Measurements from ENCODE around the gene ZDHHC14. TPM values are rescaled to one million over a fixed set of nuclear protein-coding genes. Genes with fewer than 3 reads are reported as not detected.

ZDHHC14 gene
- total RNA-seq, 1 donor from 2014 or later = 14.5 TPM

GRCh38 chr6:157518397-157519250 is 137.6 kb downstream of the ZDHHC14 start:
- TF ChIP-seq CTCF (IDR thresholded peaks at IDR 0.05) = no peak
- Histone ChIP-seq H3K27ac (no peak overlapping the region), H3K36me3 (no peaks in the 10 kb centered on the region), H3K4me1 (no peaks in the 10 kb centered on the region), H3K27me3 (no peaks in the 10 kb centered on the region), H3K4me3 (no peak overlapping the region), H3K9me3 (no peaks in the 10 kb centered on the region)
- DNase-seq (ENCODE audit: low spot score in 2 of 2) = no peak
- intact Hi-C loops (cut with DNase I) = no loop called here

DNA sequence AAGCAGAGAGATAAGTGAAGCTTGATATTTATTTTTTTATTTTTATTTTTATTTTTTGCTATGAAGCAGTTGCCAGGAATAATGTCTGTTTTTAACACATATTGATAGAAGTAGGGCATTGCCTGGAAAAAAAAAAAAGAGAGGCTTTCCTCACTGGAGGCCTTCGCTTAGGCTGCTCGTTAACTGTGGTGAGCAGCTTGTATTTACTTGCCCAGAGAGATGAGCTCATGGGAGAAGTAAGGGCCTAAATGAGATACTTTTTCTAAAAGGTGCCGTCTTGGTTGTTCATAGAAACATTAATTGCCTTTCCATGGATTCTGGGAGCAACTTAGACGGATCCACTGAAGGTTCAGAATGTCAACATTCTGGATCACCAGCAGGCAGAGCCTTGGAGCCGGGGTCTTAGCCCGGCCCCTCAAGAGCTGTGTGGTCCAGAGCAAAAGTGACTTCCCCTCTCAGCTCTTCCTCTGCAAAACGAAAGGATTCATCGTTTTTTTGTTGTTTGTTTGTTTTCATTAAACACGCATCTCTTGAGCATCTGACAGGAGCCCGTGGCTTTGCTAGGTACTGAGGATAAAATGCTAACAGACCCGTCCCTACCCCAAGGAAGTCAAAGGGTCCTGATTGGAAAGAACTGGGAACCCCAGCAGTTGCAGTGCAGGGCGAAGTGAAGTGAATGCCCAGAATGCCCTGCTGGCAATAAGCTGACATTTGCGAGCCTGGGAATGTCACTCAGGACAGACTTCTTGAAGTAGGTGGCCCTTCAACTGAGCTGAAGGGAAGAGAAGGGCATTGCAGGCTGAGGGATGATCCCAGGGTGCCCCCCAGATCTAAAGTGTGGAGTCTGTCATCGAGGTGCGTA is 138.5 kb downstream of the ZDHHC14 start:
- DNase-seq (ENCODE audit: low spot score in 2 of 2) = no peak
- Histone ChIP-seq H3K4me3 (no peak overlapping the region), H3K9me3 (no peaks in the 10 kb centered on the region), H3K4me1 (no peaks in the 10 kb centered on the region), H3K27me3 (no peaks in the 10 kb centered on the region), H3K27ac (no peak overlapping the region), H3K36me3 (no peaks in the 10 kb centered on the region)
- intact Hi-C loops (cut with DNase I) = no loop called here
- no peak for TF ChIP-seq CTCF (IDR thresholded peaks at IDR 0.05)

GRCh38 chr6:157520117-157520406 is 139.1 kb downstream of the ZDHHC14 start:
- Histone ChIP-seq H3K4me1 (no peaks in the 10 kb centered on the region), H3K9me3 (no peaks in the 10 kb centered on the region), H3K4me3 (no peak overlapping the region), H3K36me3 (no peaks in the 10 kb centered on the region), H3K27ac (no peak overlapping the region), H3K27me3 (no peaks in the 10 kb centered on the region)
- intact Hi-C loops (cut with DNase I) = no loop called here
- DNase-seq (ENCODE audit: low spot score in 2 of 2) = no peak
- no peak for TF ChIP-seq CTCF (IDR thresholded peaks at IDR 0.05)

- Histone ChIP-seq H3K27ac (no peak overlapping the region), H3K9me3 (no peaks in the 10 kb centered on the region), H3K4me3 (no peak overlapping the region), H3K4me1 (no peaks in the 10 kb centered on the region), H3K36me3 (no peaks in the 10 kb centered on the region), H3K27me3 (no peaks in the 10 kb centered on the region)
- intact Hi-C loops (cut with DNase I) = no loop called here
- no peak for DNase-seq (ENCODE audit: low spot score in 2 of 2)
- TF ChIP-seq CTCF (IDR thresholded peaks at IDR 0.05) = no peak
Observed at GRCh38 chr6:157520596-157521361, 139.8 kb downstream of the ZDHHC14 start.

- Histone ChIP-seq H3K27ac (no peak overlapping the region), H3K27me3 (no peaks in the 10 kb centered on the region), H3K36me3 (no peaks in the 10 kb centered on the region), H3K9me3 (no peaks in the 10 kb centered on the region), H3K4me1 (peaks cover 0 to 2% of the 10 kb centered on the region in 2 donors), H3K4me3 (no peak overlapping the region)
- no peak for TF ChIP-seq CTCF (IDR thresholded peaks at IDR 0.05)
- DNase-seq (ENCODE audit: low spot score in 2 of 2) = no peak
- intact Hi-C loops (cut with DNase I) = no loop called here
Observed at GRCh38 chr6:157521362-157522335, 140.7 kb downstream of the ZDHHC14 start.

Measured in ascending aorta (tissue), 2 donors.